Effector memory CD8-positive, alpha-beta T cell (primary cell): ENCODE data around the gene PAK6.

Experiments used
- ATAC-seq: fragments of 150-1000 bp; cut with Tn5 transposase; replicated peaks from 2 replicates; pipeline ENCODE4 v1.10.0; 2021; ENCODE audit warnings: mild to moderate bottlenecking, moderate library complexity
- DNase-seq, 3 experiments: peaks; one replicate each; pipeline ENCODE4 v3.0.0; 2021
- H3K27ac Mint-ChIP-seq, 2 donors: one replicate each; pipeline ENCODE4 v1.8.0; 2022; ENCODE audit warnings: mild to moderate bottlenecking in 2 of 2, mixed read lengths in 2 of 2, moderate library complexity in 2 of 2
- H3K27me3 Mint-ChIP-seq, 2 donors: one replicate each; pipeline ENCODE4 v1.8.0; 2022; ENCODE audit warnings: mixed read lengths in 2 of 2
- H3K36me3 Mint-ChIP-seq: one replicate; pipeline ENCODE4 v1.8.0; 2022; ENCODE audit warnings: mild to moderate bottlenecking, moderate library complexity, mixed read lengths; ENCODE audit not compliant: insufficient read depth
- H3K4me1 Mint-ChIP-seq, 2 donors: one replicate each; pipeline ENCODE4 v1.8.0; 2022; ENCODE audit warnings: low read depth in 2 of 2, mixed read lengths in 2 of 2
- H3K4me3 Mint-ChIP-seq, 2 donors: one replicate each; pipeline ENCODE4 v1.8.0; 2022; ENCODE audit warnings: mild to moderate bottlenecking in 2 of 2, mixed read lengths in 2 of 2, moderate library complexity in 2 of 2
- H3K9me3 Mint-ChIP-seq, 2 donors: one replicate each; pipeline ENCODE4 v1.8.0; 2022; ENCODE audit warnings: mixed read lengths in 2 of 2
- total RNA-seq, 9 experiments: gene quantifications; one replicate each; lab custom pipeline; 2026; lab: John Stamatoyannopoulos, UW

Gene PAK6
- 0.20 to 6.4 (median 0.74) reads per million in 9 experiments for total RNA-seq

DNA sequence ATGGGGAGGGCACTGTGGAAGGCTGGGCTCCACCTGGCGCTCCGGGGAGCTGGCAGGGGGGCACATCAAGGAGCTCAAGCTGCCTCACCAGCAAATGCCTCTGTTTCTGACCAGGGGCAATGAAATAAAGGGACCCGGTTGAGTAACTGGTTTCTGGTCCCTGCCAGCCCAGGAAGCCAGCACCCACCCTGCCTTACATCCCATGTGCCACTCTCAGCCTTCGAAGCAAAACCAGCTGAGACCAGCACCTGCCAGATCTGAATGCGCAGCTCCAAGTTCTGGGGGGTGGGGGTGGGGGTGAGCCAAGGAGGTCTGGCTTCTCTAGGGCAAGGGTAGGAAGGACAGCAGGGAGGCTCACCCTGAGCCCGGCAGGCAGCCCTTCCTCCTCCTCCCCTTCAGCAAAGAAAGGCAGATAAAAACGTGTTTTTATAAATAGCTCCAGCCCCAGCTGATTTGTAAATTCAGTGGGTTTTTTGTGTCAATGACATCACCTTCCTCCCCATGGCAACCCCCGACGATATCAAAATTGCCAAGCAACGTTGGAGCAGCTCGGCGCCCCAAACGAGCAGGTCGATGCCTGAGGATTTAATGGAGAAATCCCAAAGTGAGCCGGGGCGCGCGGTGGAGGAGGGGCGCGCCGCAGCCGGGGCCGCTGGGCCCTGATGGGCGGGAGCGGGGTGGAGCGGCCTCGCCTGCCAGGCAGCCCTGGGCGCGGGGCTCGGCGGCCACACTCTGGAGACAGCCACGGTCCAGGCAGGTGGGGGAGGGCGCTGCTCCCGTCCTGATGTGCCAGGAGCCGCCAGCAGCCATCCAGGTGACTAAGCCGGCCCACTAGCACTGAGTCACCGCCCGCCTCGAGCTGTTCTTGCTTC is at the start of gene PAK6:
Gene PAK6, plus strand, starts transcription at position 532 of the 872 bp plus-strand sequence. CDS start 25,723 bp downstream, outside the sequence.
- H3K27ac Mint-ChIP-seq = peak within 1 kb of the TSS in 1 of 2 donors; percentile 72
- peak within 1 kb of the TSS; percentile 43 to 51 for H3K4me3 Mint-ChIP-seq
- no peaks in the 10 kb centered on the region for H3K36me3 Mint-ChIP-seq
- ATAC-seq (peak; percentile 65), DNase-seq (peak in 1 of 3 experiments; percentile 19)
- H3K27me3 Mint-ChIP-seq = peaks cover 25 to 53% of the 10 kb centered on the region in 2 donors
- peaks cover 8 to 11% of the 10 kb centered on the region in 2 donors for H3K4me1 Mint-ChIP-seq
- no peaks in the 10 kb centered on the region for H3K9me3 Mint-ChIP-seq

GRCh38 chr15:40190591-40190990 is 48.3 kb upstream of the PAK6 start:
- H3K4me3 Mint-ChIP-seq = no peak overlapping the region
- H3K27me3 Mint-ChIP-seq = no peaks in the 10 kb centered on the region
- H3K36me3 Mint-ChIP-seq = peaks cover 6% of the 10 kb centered on the region
- peaks cover 0 to 2% of the 10 kb centered on the region in 2 donors for H3K4me1 Mint-ChIP-seq
- ATAC-seq (no peak), DNase-seq (no peak)
- no peaks in the 10 kb centered on the region for H3K9me3 Mint-ChIP-seq
- no peak overlapping the region for H3K27ac Mint-ChIP-seq

DNA sequence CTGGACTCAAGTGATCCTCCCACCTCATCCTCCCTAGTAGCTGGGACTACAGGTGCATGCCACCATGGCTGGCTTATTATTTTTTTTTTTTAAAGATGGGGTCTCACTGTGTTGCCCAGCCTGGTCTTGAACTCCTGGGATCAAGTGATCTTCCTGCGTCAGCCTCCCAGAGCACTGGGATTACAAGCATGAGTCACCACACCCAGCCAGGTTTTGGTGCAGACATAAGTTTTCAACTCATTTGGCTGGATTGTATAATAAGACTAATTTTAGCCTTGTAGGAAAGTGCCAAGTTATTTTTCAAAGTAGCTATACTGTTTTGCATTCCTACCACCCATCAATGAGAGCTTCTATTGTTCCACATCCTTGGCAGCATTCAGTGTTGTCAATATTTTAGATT is 45.9 kb upstream of the PAK6 start:
- Mint-ChIP-seq H3K27me3 (no peaks in the 10 kb centered on the region), H3K4me1 (peaks cover 9 to 10% of the 10 kb centered on the region in 2 donors), H3K9me3 (no peaks in the 10 kb centered on the region), H3K36me3 (peaks cover 8% of the 10 kb centered on the region), H3K27ac (no peak overlapping the region), H3K4me3 (no peak overlapping the region)
- DNase-seq (no peak), ATAC-seq (no peak)

DNA sequence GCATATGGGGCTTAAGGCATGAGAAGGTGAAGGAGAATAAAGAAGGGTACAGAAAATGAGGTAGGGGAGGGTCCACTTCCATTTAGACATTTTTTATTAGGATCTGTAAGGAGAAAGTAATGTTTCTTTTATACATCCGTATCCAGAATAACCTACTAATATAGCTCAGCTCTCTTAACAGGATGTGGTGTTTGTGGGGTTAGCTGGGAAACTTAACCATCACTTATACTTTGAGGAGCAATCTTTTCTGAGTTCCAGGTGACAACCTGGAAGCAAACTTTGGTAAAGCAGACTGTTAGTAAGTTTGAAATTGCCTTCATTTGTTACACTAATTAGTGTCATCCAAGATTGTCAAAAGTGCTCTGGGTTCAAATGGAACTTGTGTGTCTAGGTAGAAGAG is 41.4 kb upstream of the PAK6 start:
- peak overlapping the region; percentile 22 to 67 for H3K4me3 Mint-ChIP-seq
- H3K27me3 Mint-ChIP-seq = no peaks in the 10 kb centered on the region
- H3K4me1 Mint-ChIP-seq = peaks cover 16 to 22% of the 10 kb centered on the region in 2 donors
- DNase-seq = no peak
- H3K9me3 Mint-ChIP-seq = no peaks in the 10 kb centered on the region
- peak; percentile 73 for ATAC-seq
- H3K27ac Mint-ChIP-seq = peak overlapping the region in 1 of 2 donors; percentile 26
- peaks cover 7% of the 10 kb centered on the region for H3K36me3 Mint-ChIP-seq

- peak overlapping the region in 1 of 2 donors; percentile 14 for H3K27ac Mint-ChIP-seq
These were observed 40.3 kb upstream of the PAK6 start for GRCh38 chr15:40198355-40199085.

DNA sequence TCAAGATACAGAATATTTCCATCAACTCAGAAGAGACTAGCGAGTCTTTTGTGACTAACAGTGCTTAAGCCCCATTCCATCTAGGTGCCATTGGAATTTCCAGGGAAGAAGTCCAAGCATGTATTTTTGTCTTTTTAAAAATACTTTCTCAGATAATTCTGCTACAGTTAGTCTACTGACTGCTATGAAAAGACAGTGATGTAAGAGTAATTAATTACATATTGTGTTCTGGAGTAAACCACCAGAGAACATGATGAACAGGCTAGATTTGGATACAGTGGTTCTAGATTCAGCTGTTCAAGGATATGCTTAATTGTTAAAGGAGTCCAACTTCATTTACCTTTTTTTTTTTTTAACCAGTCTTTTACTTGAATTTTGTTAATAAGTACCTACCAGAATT is 34.8 kb upstream of the PAK6 start:
- ATAC-seq = no peak
- Mint-ChIP-seq H3K27me3 (no peaks in the 10 kb centered on the region), H3K36me3 (peaks cover 7% of the 10 kb centered on the region)

More at GRCh38 chr15:40198355-40199085, 40.3 kb upstream of the PAK6 start:
- ATAC-seq = no peak
- Mint-ChIP-seq H3K9me3 (no peaks in the 10 kb centered on the region), H3K36me3 (peaks cover 7% of the 10 kb centered on the region), H3K27me3 (no peaks in the 10 kb centered on the region), H3K4me1 (peaks cover 16 to 22% of the 10 kb centered on the region in 2 donors), H3K4me3 (no peak overlapping the region)
- DNase-seq = no peak

GRCh38 chr15:40217166-40217824 is 21.6 kb upstream of the PAK6 start:
- H3K27me3 Mint-ChIP-seq = no peaks in the 10 kb centered on the region
- H3K4me1 Mint-ChIP-seq = no peaks in the 10 kb centered on the region
- H3K36me3 Mint-ChIP-seq = no peaks in the 10 kb centered on the region

More for the DNA sequence above, 34.8 kb upstream of the PAK6 start:
- no peak for DNase-seq
- H3K4me3 Mint-ChIP-seq = no peak overlapping the region
- H3K27ac Mint-ChIP-seq = no peak overlapping the region
- H3K9me3 Mint-ChIP-seq = no peaks in the 10 kb centered on the region
- H3K4me1 Mint-ChIP-seq = peaks cover under 1 to 2% of the 10 kb centered on the region in 2 donors

GRCh38 chr15:40219801-40220200 is 19.1 kb upstream of the PAK6 start:
- no peak for ATAC-seq
- no peak overlapping the region for H3K4me3 Mint-ChIP-seq
- H3K27me3 Mint-ChIP-seq = no peaks in the 10 kb centered on the region
- H3K36me3 Mint-ChIP-seq = no peaks in the 10 kb centered on the region
- no peak for DNase-seq
- H3K9me3 Mint-ChIP-seq = no peaks in the 10 kb centered on the region
- no peaks in the 10 kb centered on the region for H3K4me1 Mint-ChIP-seq
- H3K27ac Mint-ChIP-seq = no peak overlapping the region

More at GRCh38 chr15:40217166-40217824, 21.6 kb upstream of the PAK6 start:
- Mint-ChIP-seq H3K4me3 (no peak overlapping the region), H3K9me3 (no peaks in the 10 kb centered on the region), H3K27ac (no peak overlapping the region)
- peak; percentile 54 to 65 (median 60) for DNase-seq
- ATAC-seq = peak; percentile 96

DNA sequence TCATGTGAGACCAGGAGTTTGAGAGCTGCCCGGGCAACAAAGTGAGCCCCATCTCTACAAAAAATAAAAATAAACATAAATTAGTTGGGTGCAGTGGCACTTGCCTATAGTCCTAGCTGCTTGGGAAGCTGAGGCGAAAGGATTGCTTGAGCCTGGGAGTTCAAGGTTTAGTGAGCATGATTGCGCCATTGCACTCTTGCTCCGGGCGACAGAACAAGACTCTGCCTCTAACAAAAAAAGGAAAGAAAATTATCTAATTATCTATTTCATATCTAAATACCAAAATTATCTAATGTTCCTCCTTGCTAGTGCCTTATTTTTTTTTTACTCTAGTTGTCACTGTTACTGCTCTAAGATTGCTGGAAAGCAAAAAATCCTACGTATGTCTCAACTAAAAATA is 16.7 kb upstream of the PAK6 start:
- Mint-ChIP-seq H3K27ac (no peak overlapping the region), H3K36me3 (no peaks in the 10 kb centered on the region), H3K4me1 (no peaks in the 10 kb centered on the region), H3K4me3 (no peak overlapping the region), H3K27me3 (no peaks in the 10 kb centered on the region), H3K9me3 (no peaks in the 10 kb centered on the region)
- DNase-seq (no peak), ATAC-seq (no peak)

GRCh38 chr15:40226736-40227135 is 12.1 kb upstream of the PAK6 start:
- DNase-seq = no peak
- H3K9me3 Mint-ChIP-seq = no peaks in the 10 kb centered on the region
- no peaks in the 10 kb centered on the region for H3K36me3 Mint-ChIP-seq
- no peaks in the 10 kb centered on the region for H3K27me3 Mint-ChIP-seq
- no peak overlapping the region for H3K27ac Mint-ChIP-seq
- no peaks in the 10 kb centered on the region for H3K4me1 Mint-ChIP-seq
- no peak for ATAC-seq
- H3K4me3 Mint-ChIP-seq = no peak overlapping the region

- Mint-ChIP-seq H3K9me3 (no peaks in the 10 kb centered on the region), H3K4me3 (no peak overlapping the region), H3K4me1 (no peaks in the 10 kb centered on the region), H3K27ac (no peak overlapping the region), H3K36me3 (no peaks in the 10 kb centered on the region), H3K27me3 (no peaks in the 10 kb centered on the region)
- ATAC-seq = no peak
- DNase-seq = no peak
These were observed 9.5 kb upstream of the PAK6 start for GRCh38 chr15:40229316-40229715.

DNA sequence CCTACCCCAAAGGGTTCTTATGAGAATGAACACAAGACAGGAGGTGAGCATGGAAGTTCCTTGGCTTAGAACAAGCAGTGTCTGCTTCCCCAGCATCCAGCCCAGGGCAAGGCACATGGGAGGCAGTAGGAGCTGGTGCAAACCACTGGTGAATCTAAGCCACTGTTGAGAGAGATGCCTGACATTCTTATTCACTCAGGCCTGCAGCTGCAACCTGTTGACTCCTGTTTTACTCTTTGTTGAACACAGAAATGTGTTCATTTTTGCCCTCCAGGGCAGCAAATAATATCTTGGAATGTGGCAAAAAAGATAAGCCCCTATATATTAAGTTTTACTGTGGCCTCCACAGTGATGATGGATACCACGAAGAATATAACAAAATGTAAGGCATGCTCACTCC is 8.9 kb upstream of the PAK6 start:
- Mint-ChIP-seq H3K27me3 (no peaks in the 10 kb centered on the region), H3K36me3 (no peaks in the 10 kb centered on the region), H3K9me3 (no peaks in the 10 kb centered on the region), H3K27ac (no peak overlapping the region), H3K4me3 (no peak overlapping the region), H3K4me1 (no peaks in the 10 kb centered on the region)
- DNase-seq = no peak
- ATAC-seq = no peak

- Mint-ChIP-seq H3K4me1 (no peaks in the 10 kb centered on the region), H3K9me3 (no peaks in the 10 kb centered on the region), H3K27me3 (peaks cover 0 to 3% of the 10 kb centered on the region in 2 donors), H3K4me3 (no peak overlapping the region), H3K36me3 (no peaks in the 10 kb centered on the region), H3K27ac (no peak overlapping the region)
- ATAC-seq (no peak), DNase-seq (no peak)
These were observed 6.2 kb upstream of the PAK6 start for GRCh38 chr15:40232625-40233070.
